ENCODE measurements around the gene SNAPIN.
"Not testable (repeated sequence)": the region's sequence is repeated elsewhere in the genome, so short reads cannot be mapped to it uniquely, and the experiment has no call there.

The SNAPIN gene

DNA sequence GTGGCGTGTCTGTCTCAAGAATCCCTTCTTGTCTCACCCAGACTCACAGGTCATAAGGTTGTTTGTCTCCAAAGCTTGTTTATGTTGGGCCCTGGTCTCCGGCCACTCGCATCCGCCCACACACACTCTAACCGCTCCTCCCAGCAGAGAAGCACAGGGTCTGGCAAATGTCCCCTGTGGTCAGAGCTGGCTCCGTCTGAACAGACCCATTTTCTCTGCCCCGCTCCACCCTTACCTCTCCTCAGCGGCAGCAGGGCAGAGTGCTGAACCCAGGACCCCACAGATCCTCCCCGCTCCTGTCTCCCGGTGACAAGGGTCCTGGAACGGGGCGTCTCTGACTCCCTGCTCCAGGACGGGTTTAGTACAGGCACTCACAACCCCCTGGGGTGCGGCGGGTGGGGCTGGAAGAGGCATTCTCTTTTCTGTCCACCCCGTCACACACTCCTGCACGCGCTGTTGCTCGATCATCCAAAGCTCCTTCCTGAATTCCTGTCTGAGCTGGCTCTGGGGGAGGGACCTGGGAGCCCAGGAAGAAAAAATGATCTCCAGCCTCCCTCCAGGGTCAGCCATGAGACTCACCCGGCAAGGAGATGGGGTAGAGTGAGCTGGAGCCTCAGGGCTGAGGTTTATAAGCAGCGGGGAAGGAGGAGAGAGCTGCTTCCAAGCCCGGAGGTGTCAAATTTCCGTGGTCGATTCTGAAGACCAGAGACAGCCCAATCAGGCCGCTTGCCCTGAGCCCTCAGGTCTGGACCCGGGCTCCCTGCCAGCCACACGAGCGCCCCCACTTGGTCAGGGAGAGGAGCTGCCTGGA is 31.4 kb upstream of the SNAPIN start, which contains the start of gene S100A13:
Gene S100A13, minus strand, starts transcription at position 602 of the 811 bp plus-strand sequence. CDS start 1,033 bp downstream, outside the sequence.
- peak; percentile 90 for DNase-seq (ENCODE audit: low spot score)

GRCh38 chr1:153627715-153628626 is 30.5 kb upstream of the SNAPIN start, which contains the start of gene S100A1:
Gene S100A1 (plus strand): TSS chr1:153628434. CDS start chr1:153630522, 2,088 bp downstream.
- DNase-seq (ENCODE audit: low spot score), result no peak

GRCh38 chr1:153628638-153629342 is 29.7 kb upstream of the SNAPIN start:
- no peak for DNase-seq (ENCODE audit: low spot score)

GRCh38 chr1:153629343-153629665 is 29.2 kb upstream of the SNAPIN start:
- DNase-seq (ENCODE audit: low spot score), result no peak

DNA sequence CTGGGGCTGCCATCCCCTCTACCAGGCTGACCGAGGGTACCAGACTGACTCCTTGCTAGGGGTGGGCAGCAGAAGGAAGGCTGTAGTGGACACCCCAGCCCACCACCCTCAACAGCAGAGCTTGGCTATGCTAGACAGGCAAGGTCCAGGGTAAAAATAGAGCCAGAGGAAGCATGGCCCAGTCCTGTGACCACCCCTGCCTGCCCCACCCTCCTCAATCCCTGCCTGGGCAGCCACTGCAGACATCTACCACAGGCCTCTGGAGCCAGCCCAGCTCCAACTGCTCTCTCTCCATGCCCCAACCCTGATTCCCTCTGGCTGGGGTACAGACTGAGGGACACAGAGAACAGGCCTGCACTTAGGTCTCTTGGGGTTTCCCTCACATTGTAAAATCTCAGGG is 28.5 kb upstream of the SNAPIN start:
- no peak for DNase-seq (ENCODE audit: low spot score)

GRCh38 chr1:153630384-153630783 is 28.1 kb upstream of the SNAPIN start:
- no peak for DNase-seq (ENCODE audit: low spot score)

DNA sequence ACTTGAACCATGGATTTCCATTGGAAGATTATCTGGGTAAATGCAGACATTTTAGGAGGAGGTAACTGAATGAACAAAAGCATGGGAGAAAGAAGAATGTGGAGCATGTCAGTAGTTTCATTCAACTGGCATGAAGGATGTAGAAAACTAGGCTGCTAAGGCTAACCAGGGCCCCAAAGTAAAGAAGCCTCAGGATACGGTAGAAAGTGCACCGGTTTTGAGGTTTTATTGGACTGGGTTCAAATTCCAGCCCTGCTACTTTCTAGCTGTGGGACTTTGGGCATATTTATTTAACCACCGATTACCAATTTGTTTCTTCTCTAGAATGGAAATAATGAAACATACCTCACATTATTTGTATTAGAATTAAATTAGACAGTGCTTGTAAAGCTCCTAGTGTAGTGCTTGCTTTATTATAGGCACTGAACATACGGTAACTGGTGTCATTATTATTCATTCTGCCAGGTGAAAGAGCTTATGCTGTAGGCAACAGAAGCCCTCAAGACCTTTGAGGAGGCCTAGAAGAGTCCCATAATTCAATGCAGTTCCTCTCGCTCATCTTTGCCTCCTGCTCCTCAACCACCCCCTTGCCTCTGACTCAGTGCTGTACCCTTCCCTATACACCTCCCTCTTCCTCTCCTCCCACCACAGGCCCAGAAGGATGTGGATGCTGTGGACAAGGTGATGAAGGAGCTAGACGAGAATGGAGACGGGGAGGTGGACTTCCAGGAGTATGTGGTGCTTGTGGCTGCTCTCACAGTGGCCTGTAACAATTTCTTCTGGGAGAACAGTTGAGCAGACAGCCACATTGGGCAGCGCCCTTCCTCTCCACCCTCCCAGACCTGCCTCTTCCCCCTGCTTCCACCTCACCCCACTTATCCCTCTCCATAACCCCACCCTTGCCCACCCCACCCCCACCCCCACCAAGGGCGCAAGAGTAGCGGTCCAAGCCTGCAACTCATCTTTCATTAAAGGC is 27.2 kb upstream of the SNAPIN start:
- no peak for DNase-seq (ENCODE audit: low spot score)

DNA sequence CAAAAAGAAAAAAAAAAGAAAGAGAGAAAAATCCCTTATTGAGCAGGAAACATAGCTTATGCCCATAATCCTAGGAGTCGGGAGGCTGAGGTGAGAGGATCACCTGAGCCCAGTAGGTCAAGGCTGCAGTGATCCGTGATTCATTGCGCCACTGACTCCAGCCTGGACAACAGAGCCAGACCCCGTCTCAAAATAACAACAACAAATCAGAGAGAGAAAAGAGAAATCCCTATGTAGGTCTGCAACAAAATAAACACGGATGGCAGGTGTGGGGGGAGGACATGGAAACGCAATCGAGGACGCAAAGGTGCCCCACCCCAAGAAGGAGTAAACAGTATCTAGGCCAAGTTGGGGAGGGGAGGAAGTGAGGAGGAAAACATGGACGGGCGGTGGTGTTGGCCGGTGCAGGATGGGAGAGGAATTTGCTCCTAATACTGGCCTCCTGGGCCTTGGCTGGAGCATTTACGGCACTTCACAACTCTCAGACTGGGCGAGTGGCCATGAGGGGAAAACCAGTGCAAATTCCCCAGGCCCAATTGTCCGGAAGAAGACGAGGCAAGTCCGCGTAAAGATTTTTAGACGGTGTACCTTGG is 25.2 kb upstream of the SNAPIN start:
- DNase-seq (ENCODE audit: low spot score), result no peak

GRCh38 chr1:153633754-153634665 is 24.5 kb upstream of the SNAPIN start, which contains the start of gene CHTOP:
Gene CHTOP (plus strand): TSS chr1:153634066. CDS start chr1:153636589, 2,523 bp downstream.
- peak; percentile 95 for DNase-seq (ENCODE audit: low spot score)

DNA sequence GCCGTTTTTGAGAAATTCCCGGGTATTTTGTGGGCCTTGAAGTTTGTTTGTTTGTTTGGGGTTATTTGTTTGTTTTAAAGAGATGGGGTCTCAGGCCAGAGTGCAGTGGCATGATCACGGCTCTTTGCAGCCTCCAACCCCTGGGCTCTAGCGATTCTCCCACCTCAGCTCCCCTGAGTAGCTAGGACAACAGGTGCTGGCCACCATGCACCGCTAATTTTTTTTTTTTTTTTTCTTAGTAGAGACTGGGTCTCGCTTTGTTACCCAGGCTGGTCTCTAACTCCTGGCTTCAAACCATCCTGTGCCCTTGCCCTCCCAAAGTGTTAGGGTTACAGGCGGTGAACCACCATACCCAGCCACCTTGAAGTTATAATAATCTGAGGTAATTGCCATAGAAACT is 22.6 kb upstream of the SNAPIN start:
- no peak for DNase-seq (ENCODE audit: low spot score)

GRCh38 chr1:153636312-153636711 is 22.2 kb upstream of the SNAPIN start:
- DNase-seq (ENCODE audit: low spot score), result no peak

GRCh38 chr1:153638261-153638660 is 20.2 kb upstream of the SNAPIN start:
- no peak for DNase-seq (ENCODE audit: low spot score)

- DNase-seq (ENCODE audit: low spot score), result no peak
Observed at GRCh38 chr1:153639280-153639679, 19.2 kb upstream of the SNAPIN start.

GRCh38 chr1:153640213-153640612 is 18.3 kb upstream of the SNAPIN start:
- DNase-seq (ENCODE audit: low spot score), result not testable (repeated sequence)

DNA sequence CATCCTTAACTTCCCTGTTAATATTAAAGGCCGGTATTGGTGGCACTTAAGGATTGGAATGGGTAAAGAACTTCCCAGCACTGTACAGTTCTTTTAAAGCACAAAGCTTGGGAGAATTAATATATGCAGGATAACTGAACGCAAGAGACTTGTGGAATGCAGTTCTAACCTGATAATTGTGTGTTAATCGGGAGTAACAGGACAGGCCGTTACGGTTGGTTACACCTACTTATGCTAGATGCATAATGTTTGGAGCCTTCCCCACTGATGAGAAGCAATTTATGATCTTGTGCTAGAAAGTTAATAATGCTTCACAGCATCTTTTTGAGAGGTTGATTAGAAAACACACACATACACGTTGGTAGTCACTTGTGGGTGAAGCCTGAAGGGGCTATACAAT is 17.6 kb upstream of the SNAPIN start:
- DNase-seq (ENCODE audit: low spot score), result no peak

DNA sequence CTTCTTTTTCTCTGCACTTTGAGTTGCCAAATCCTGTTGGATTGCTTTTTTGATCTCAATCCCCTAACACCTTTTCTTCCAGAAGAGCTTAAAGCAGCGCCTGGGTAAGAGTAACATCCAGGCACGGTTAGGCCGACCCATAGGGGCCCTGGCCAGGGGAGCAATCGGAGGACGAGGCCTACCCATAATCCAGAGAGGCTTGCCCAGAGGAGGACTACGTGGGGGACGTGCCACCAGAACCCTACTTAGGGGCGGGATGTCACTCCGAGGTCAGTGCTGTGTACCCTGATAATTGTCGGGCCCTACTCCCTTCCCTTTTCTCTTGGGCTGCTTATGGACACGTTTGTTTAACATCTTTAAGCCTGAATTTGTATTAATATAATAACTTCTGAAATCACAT is 16.3 kb upstream of the SNAPIN start:
- DNase-seq (ENCODE audit: low spot score), result no peak

DNA sequence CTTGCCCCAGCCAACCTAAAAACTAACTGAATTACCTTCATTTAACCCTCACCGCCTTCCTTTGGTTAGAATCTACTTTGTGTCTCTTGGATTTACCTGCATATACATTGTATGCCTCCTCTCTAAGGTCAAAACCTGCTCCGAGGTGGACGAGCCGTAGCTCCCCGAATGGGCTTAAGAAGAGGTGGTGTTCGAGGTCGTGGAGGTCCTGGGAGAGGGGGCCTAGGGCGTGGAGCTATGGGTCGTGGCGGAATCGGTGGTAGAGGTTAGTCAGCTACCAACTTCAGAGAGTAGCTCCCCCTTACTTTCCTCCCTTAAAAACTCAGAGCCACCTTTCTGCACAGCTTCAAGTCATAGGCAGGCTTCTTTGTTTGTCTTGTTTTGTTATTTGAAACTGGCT is 15.4 kb upstream of the SNAPIN start:
- DNase-seq (ENCODE audit: low spot score), result no peak

DNA sequence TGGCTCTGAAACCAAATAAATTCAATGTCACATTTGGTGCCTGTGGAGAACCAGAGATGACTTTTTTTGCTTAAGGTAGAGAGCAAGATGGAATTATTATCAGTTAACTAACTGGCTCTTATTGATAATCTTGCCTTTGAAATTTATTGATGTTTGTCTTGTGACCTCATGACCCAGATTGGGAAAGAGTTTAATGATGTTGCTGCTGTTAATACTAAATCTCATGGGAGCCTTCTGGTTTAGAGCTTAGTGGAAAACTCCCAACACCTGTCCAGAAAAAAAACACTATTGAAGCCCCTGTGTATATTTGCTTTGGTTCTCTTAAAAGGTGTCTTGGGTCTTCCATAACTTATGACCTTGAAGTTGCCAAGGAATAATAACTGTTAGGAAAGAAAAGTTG is 14.7 kb upstream of the SNAPIN start:
- no peak for DNase-seq (ENCODE audit: low spot score)

DNA sequence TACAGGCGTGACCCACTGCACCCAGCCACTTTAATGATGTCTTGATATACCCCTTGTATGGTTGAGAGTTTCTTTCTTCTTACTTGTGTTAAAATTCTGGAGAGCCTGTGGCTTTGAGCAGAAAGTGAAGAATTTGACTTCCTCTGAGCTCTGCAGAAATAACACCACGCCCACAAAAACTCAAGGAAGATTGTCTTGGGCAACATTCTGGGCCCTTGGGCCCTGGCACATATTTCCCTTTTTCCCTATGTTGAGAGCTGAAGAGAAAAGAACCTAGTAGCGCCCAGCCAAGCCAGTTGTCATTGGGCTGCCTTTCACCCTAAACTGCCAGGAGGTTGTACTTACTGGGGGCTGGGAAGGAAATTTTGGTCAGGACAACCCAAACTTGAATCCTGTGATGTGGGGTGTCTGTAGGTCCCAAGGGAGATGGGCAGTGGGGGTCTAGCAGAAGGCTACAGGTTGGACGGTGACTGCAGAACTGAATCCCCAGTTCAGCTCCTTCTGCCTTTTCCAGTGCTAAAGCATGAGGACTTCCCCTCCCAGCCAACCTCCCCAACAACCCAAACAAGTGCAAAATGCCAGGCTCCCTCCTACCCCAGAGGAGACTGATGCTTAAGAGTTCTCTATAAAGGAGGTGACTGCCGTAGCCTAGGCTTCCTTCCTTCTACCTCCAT is 11.7 kb upstream of the SNAPIN start:
- no peak for DNase-seq (ENCODE audit: low spot score)
